Stimulated activated CD8-positive, alpha-beta memory T cell treated with anti-CD3 and anti-CD28 coated beads, Interleukin-7, amount 100 ng/mL, for 4 hours (primary cell): ENCODE measurements around the gene MTA2.

Experiments used
- DNase-seq, 2 donors: peaks; one replicate each; pipeline ENCODE4 v3.0.0-alpha.2; 2020; ENCODE audit warnings: low read depth in 2 of 2

Gene MTA2

DNA sequence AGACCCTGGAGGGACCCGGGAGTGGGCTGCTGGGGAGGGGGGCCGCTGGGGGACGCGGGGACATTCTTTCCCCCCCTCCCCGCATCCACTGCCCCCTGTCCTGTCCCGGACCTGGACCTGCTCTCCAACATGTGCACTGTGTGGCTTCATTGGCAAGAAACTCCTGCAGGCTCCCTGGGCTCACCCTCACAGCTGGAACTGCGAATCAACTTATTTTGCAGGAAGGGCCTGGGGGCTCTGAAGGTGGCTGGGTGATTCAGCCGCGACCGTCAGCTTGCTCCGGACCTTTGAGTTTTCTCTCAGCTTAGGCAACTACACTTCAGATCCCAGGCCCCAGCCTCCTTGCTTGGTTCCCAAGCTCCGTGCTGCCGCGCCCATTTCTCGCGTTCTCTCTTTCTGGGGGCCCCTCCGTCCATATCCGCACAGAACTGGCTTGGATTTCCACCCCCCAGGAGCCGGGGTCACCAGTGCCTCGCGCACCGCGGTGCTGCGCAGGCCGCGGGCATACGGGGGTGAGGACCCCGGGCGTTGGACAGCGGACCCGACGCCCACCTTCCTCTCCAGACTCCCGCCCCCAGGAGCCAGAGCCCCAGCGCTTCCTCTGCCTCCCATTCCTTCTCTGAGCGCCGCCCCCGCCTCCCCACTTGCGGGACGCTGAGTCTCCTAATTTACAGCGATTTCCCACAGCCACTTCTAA is 54.6 kb downstream of the MTA2 start:
- DNase-seq: no peak

DNA sequence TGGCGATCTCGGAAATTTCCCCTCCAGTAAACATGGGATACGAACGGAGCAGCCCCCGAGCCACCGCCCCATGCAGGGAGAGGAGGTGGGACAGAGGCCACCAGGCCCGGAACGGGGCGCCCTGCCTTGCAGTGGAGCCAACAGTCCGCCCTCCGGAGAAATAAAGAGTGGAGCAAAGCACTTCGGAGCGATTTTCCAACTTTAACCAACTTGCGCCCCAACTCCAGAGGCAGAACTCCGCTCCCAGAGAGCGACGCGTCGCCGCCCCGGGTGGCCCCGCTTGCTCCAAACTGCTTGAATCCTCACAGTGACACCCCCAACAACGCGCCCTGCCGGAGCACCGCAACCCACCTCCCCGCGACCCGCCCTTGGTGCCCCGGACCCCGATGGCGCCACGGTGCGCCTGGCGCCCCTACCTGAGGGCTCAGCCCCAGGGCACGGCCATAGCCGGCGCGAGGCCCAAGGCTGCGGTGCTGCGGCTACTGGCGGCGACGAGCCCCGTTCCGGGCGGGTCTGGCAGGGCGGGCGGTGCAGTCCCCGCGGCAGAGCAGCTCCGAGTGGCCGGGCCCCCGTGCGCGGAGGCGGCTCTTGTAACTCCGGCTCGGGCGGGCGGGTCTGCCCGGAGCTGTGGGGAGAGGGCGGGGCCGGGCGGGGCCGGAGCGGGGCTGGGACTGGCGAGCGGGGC is 55.3 kb downstream of the MTA2 start, which contains the start of gene AHNAK:
TSS of gene AHNAK (minus strand) at position 563 of the 685 bp plus-strand sequence. CDS start 10,708 bp downstream, outside the sequence.
- DNase-seq: peak in 1 of 2 donors; percentile 64

DNA sequence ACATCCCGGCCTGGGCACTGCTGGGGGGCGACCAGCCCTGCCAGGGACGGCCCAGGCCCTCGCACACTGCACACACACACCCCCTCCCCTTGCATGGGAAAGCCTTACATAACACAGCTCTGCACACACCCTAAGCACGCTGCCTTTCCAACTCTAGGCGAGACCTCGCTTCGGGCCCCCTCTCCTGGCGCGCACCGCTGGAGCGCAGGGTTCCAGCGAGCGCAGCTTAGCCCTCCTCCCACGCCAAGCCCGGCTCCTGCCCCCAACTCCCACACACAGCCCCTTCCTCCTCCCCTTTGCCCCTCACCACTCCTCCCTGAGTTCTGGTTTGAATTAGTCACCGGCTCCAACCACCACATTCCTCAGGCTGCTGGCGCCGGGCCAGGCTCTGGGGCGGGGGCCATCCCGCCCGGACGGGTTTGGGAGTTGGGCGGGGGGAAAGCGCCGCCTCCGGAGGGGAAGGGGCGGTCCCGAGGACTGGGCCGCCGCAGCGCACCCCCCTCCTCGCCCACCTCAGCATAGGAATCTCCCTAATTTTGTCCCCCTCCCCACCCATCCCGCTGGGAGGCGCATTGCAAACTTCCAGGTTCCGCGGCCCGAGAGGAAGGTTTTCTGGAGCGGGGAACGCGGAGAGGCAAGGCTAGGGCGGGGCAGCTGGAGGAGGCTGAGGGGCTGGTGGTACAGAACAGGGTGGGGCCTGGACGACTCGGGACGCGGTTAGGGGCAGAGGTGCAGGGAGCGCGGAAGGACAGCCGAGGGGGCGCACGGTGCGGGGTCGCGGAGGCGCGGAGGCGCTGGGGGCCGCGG is 56.0 kb downstream of the MTA2 start:
- DNase-seq: peak in 1 of 2 donors; percentile 63

DNA sequence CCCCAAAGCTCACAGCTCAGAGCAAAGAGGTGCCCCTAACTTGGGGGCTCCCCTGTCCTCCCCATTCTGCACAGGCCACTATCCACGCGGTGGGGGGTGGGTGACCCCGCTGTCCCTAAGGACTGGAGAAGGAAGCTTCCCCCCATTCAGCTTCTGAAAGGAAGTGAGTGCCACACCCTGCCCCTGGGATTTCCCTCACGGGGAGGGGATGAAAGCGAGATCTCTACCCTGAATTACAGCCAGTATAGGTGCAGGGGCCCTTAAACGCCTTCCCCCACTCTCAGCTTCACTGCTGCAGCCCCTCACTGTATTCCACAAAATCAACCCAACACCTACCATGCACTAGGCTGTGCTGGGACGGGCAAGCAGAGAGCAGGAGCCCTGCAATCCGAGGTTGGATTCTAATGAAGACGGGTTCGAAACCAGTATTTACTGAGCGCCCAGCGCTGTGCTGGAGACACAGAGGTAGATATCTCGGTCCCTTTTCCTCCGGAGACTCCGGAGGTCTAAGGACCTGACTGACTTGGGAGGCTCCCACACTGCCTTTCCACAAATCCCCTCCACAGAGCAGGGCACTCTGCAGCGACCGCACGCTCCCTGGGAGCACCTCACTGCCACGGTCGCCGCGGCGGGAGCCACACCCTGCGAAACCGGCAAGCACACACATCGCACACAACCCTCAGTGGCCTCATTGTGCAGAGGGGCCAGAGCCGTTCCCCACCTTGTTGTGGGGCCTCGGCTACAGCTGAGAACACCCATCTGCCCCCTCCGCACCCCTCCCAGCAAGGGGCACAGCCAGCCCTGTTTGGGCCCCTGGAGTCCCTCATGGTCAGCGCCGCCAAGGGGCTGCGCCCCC is 56.9 kb downstream of the MTA2 start:
- DNase-seq: no peak

- no peak for DNase-seq
Observed at GRCh38 chr11:62543680-62544444, 57.8 kb downstream of the MTA2 start.
